ENCODE results near the gene TAS1R3. TPM values are rescaled to one million over a fixed set of nuclear protein-coding genes. Genes with fewer than 3 reads are reported as not detected.

The TAS1R3 gene
- total RNA-seq, 1 donor from 2014 or later, result 0.34 TPM

GRCh38 chr1:1374929-1375662, 44.0 kb downstream of the TAS1R3 start, which contains the start of gene AURKAIP1:
TSS of gene AURKAIP1 (minus strand) at chr1:1375207. CDS start at chr1:1374756, 451 bp downstream.
- H3K27ac Mint-ChIP-seq, result peak within 1 kb of the TSS; percentile 98
- peak within 1 kb of the TSS; percentile 93 for H3K4me3 Mint-ChIP-seq
- intact Hi-C loops (cut with micrococcal nuclease), result loop anchor here (1.0 to 2.0 kb wide), 9 partner anchors 24 to 362 kb away; partner anchors contain the start of genes ATAD3B, CCNL2, CPTP and DVL1
- DNase-seq (ENCODE audit: low spot score), result peak; percentile 97
- peaks cover 11% of the 10 kb centered on the region for H3K4me1 Mint-ChIP-seq (ENCODE audit: low read depth)
- peaks cover 2% of the 10 kb centered on the region for H3K27me3 Mint-ChIP-seq (ENCODE audit: insufficient read depth)
- H3K9me3 Mint-ChIP-seq, result no peaks in the 10 kb centered on the region
- peaks cover 8% of the 10 kb centered on the region for H3K36me3 Mint-ChIP-seq (ENCODE audit: low read depth)

- no peaks in the 10 kb centered on the region for H3K9me3 Mint-ChIP-seq
- peaks cover 11% of the 10 kb centered on the region for H3K4me1 Mint-ChIP-seq (ENCODE audit: low read depth)
- intact Hi-C loops (cut with micrococcal nuclease), result no loop called here
- H3K36me3 Mint-ChIP-seq (ENCODE audit: low read depth), result peaks cover 8% of the 10 kb centered on the region
- H3K27me3 Mint-ChIP-seq (ENCODE audit: insufficient read depth), result peaks cover 2% of the 10 kb centered on the region
- peak overlapping the region; percentile 43 for H3K4me3 Mint-ChIP-seq
- DNase-seq (ENCODE audit: low spot score), result no peak
- peak overlapping the region; percentile 98 for H3K27ac Mint-ChIP-seq
Observed at GRCh38 chr1:1376551-1377226, 45.6 kb downstream of the TAS1R3 start.

DNA sequence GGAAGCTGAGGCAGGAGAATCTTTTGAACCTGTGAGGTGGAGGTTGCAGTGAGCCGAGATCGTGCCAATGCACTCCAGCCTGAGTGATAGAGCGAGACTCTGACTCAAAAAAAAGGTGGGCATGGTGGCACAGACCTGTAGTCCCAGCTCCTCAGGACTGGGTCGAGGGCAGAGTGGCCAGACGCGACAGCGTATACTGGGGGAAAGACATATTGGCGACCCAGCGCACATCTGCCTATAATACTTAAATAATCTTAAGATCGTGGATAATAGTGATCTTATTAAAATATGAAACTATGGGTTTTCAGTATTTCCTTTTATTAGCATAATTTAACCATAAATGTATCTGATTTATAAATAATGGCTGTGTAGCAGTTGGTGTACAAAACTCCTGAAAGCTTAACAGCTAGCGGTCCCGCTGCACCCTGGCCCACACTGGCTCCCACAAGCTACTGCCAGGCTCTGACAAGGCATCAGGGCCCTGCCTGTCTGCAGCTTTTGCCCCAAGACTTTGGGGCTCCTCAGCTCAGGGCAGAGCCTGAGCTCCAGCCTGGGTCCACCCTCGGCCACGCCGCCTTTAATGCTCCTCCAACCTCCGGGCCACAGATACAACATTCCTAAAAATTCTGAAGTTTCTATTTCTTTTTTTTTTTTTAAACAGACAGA, 46.6 kb downstream of the TAS1R3 start:
- Mint-ChIP-seq H3K36me3 (ENCODE audit: low read depth) (peaks cover 6% of the 10 kb centered on the region), H3K9me3 (no peaks in the 10 kb centered on the region), H3K27me3 (ENCODE audit: insufficient read depth) (peaks cover 2% of the 10 kb centered on the region), H3K27ac (no peak overlapping the region), H3K4me3 (no peak overlapping the region), H3K4me1 (ENCODE audit: low read depth) (peaks cover 7% of the 10 kb centered on the region)
- no peak for DNase-seq (ENCODE audit: low spot score)
- intact Hi-C loops (cut with micrococcal nuclease), result no loop called here

- no peaks in the 10 kb centered on the region for H3K27me3 Mint-ChIP-seq (ENCODE audit: insufficient read depth)
Observed at GRCh38 chr1:1380860-1381259, 49.8 kb downstream of the TAS1R3 start.

DNA sequence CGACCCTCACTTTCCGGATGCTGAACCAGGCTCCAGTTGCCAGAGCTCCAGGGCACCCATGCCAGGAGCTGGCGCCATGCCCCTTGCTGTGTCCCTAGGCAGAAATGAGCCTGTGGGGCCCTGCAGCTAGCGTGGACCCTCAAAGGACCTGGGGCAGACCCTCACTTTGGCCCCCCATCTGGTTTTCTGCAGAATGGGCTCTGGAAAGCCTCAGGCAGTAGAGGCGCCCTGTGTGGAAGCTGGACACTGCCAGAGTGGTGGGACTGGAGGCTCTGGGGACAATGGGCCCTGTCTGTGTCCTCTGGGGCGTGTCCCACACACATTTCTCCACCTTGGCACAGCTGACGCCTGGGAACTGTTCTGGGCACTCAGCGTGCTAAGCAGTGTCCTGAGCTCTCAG, 50.2 kb downstream of the TAS1R3 start:
- Mint-ChIP-seq H3K4me1 (ENCODE audit: low read depth) (no peaks in the 10 kb centered on the region), H3K36me3 (ENCODE audit: low read depth) (peaks cover under 1% of the 10 kb centered on the region), H3K4me3 (no peak overlapping the region), H3K27me3 (ENCODE audit: insufficient read depth) (no peaks in the 10 kb centered on the region), H3K27ac (no peak overlapping the region), H3K9me3 (no peaks in the 10 kb centered on the region)
- intact Hi-C loops (cut with micrococcal nuclease), result no loop called here
- no peak for DNase-seq (ENCODE audit: low spot score)

More at GRCh38 chr1:1380860-1381259, 49.8 kb downstream of the TAS1R3 start:
- intact Hi-C loops (cut with micrococcal nuclease), result no loop called here
- Mint-ChIP-seq H3K27ac (no peak overlapping the region), H3K9me3 (no peaks in the 10 kb centered on the region), H3K4me3 (no peak overlapping the region), H3K4me1 (ENCODE audit: low read depth) (no peaks in the 10 kb centered on the region), H3K36me3 (ENCODE audit: low read depth) (no peaks in the 10 kb centered on the region)
- DNase-seq (ENCODE audit: low spot score), result no peak

Other genes starting within 250 kb of the TAS1R3 start
- gene C1orf159, start 215.2 kb upstream of the TAS1R3 start, total RNA-seq, result 30.0 and 30.3 TPM in 2 replicates
- gene TTLL10, start 157.4 kb upstream of the TAS1R3 start, total RNA-seq, result 0.10 and 0.15 TPM in 2 replicates
- gene TNFRSF18, start 124.7 kb upstream of the TAS1R3 start, total RNA-seq, result 350 and 356 TPM in 2 replicates
- 788 and 811 TPM in 2 replicates for gene TNFRSF4, start 117.1 kb upstream of the TAS1R3 start, total RNA-seq
- 202 TPM in 2 replicates for gene SDF4, start 99.3 kb upstream of the TAS1R3 start, total RNA-seq
- gene B3GALT6, start 99.0 kb upstream of the TAS1R3 start, total RNA-seq, result 45.9 and 46.3 TPM in 2 replicates
- gene C1QTNF12, start 84.6 kb upstream of the TAS1R3 start, total RNA-seq, result 2.2 and 4.1 TPM in 2 replicates
- gene UBE2J2, start 57.4 kb upstream of the TAS1R3 start, total RNA-seq, result 95.6 and 99.5 TPM in 2 replicates
- 2.5 TPM in 2 replicates for gene SCNN1D, start 50.8 kb upstream of the TAS1R3 start, total RNA-seq
- gene ACAP3, start 23.4 kb upstream of the TAS1R3 start, total RNA-seq, result 47.7 and 55.1 TPM in 2 replicates
- 34.6 and 36.8 TPM in 2 replicates for gene PUSL1, start 22.7 kb upstream of the TAS1R3 start, total RNA-seq
- gene INTS11, start 6.6 kb upstream of the TAS1R3 start, total RNA-seq, result 144 and 147 TPM in 2 replicates
- 13.6 and 14.6 TPM in 2 replicates for gene CPTP, start 6.5 kb upstream of the TAS1R3 start, total RNA-seq
- 66.5 and 72.2 TPM in 2 replicates for gene DVL1, start 18.1 kb downstream of the TAS1R3 start, total RNA-seq
- gene MXRA8, start 27.3 kb downstream of the TAS1R3 start, total RNA-seq, result 0.18 and 0.20 TPM in 2 replicates
- gene AURKAIP1, start 43.9 kb downstream of the TAS1R3 start, total RNA-seq, result 147 and 148 TPM in 2 replicates
- gene CCNL2, start 68.1 kb downstream of the TAS1R3 start, total RNA-seq, result 138 and 139 TPM in 2 replicates
- 184 and 205 TPM in 2 replicates for gene MRPL20, start 76.0 kb downstream of the TAS1R3 start, total RNA-seq
- gene ANKRD65, start 90.0 kb downstream of the TAS1R3 start, total RNA-seq, result 0.10 TPM in 1 of 2 replicates, not detected in the other
- gene VWA1, start 104.4 kb downstream of the TAS1R3 start, total RNA-seq, result 5.5 and 5.8 TPM in 2 replicates
- 0.57 and 1.0 TPM in 2 replicates for gene ATAD3C, start 118.4 kb downstream of the TAS1R3 start, total RNA-seq
- gene ATAD3B, start 140.5 kb downstream of the TAS1R3 start, total RNA-seq, result 106 and 113 TPM in 2 replicates
- gene ATAD3A, start 180.9 kb downstream of the TAS1R3 start, total RNA-seq, result 108 TPM in 2 replicates
- gene TMEM240, start 209.3 kb downstream of the TAS1R3 start, total RNA-seq, result 0.41 and 1.0 TPM in 2 replicates
- gene SSU72, start 243.6 kb downstream of the TAS1R3 start, total RNA-seq, result 135 and 137 TPM in 2 replicates

Data from activated T-helper 1 cell treated with anti-CD3 and anti-CD28 coated beads, Interleukin-12 subunit alpha, Interleukin-12 subunit beta, Interleukin-2, Interleukin-4 antibody, amounts not matched to agents 30 ng/mL and 10 ng/mL and 1 ng/mL, durations not matched to agents 14 hours and 24 hours and 36 hours (primary cell).